WTC11 (cell line): ENCODE results near the gene PNLIP. TPM values are rescaled to one million over a fixed set of nuclear protein-coding genes. Genes with fewer than 3 reads are reported as not detected.

Source experiments
- ATAC-seq: fragments of 200-7000 bp; cut with Tn5 transposase; 2 replicates; pipeline ENCODE4 v1.10.0; 2021; ENCODE audit warnings: mild to moderate bottlenecking, moderate library complexity
- CTCF ChIA-PET: fragments of 300-600 bp; sonication (Branson Sonifier 250); formaldehyde crosslinking; loops from one replicate; lab custom pipeline; 2021; ENCODE audit warnings: antibody characterized with exemption; lab: Charles Lee
- POLR2A ChIA-PET: fragments of 350-600 bp; sonication (Branson Sonifier 250); formaldehyde crosslinking; loops from one replicate; lab custom pipeline; 2021; ENCODE audit warnings: antibody characterized with exemption; lab: Charles Lee
- DNase-seq: peaks from one replicate; pipeline ENCODE4 v3.0.0; 2021; ENCODE audit warnings: low spot score
- H3K27ac Mint-ChIP-seq: 2 replicates; pipeline ENCODE4 v1.8.0; 2021; ENCODE audit warnings: mixed read lengths
- H3K27me3 Mint-ChIP-seq: 2 replicates; pipeline ENCODE4 v1.8.0; 2021; ENCODE audit warnings: low read depth, mild to moderate bottlenecking, moderate library complexity, mixed read lengths
- H3K36me3 Mint-ChIP-seq: 2 replicates; pipeline ENCODE4 v1.8.0; 2021; ENCODE audit warnings: mixed read lengths
- H3K4me1 Mint-ChIP-seq: 2 replicates; pipeline ENCODE4 v1.8.0; 2022; ENCODE audit warnings: mixed read lengths
- H3K4me3 Mint-ChIP-seq: 2 replicates; pipeline ENCODE4 v1.8.0; 2021; ENCODE audit warnings: mild to moderate bottlenecking, moderate library complexity, mixed read lengths
- H3K9me3 Mint-ChIP-seq: 2 replicates; pipeline ENCODE4 v1.8.0; 2021; ENCODE audit warnings: mixed read lengths
- ATF1 ChIP-seq: sonication (generic); formaldehyde crosslinking; IDR thresholded peaks from 2 replicates; pipeline ENCODE4 v1.8.1; 2023; ENCODE audit warnings: mild to moderate bottlenecking, moderate library complexity, missing genetic modification reagents
- ATF2 ChIP-seq: sonication (generic); formaldehyde crosslinking; IDR thresholded peaks from 2 replicates; pipeline ENCODE4 v1.8.1; 2022; ENCODE audit warnings: low read depth, missing genetic modification reagents, borderline replicate concordance
- CTCF ChIP-seq: fragments of 200-600 bp; IDR thresholded peaks from 2 replicates; pipeline ENCODE4 v1.8.0; 2022; ENCODE audit warnings: antibody characterized with exemption
- ERG ChIP-seq: fragments of 250-450 bp; sonication (Bioruptor Pico); IDR thresholded peaks from 2 replicates; pipeline ENCODE4 v1.8.0; 2021; ENCODE audit warnings: mild to moderate bottlenecking
- FOXP1 ChIP-seq: sonication (generic); formaldehyde crosslinking; IDR thresholded peaks from 2 replicates; pipeline ENCODE4 v1.8.0; 2022; ENCODE audit warnings: missing genetic modification reagents, mild to moderate bottlenecking, moderate library complexity, borderline replicate concordance
- FOXP4 ChIP-seq: sonication (generic); formaldehyde crosslinking; IDR thresholded peaks from 2 replicates; pipeline ENCODE4 v1.8.0; 2022; ENCODE audit warnings: mild to moderate bottlenecking, missing genetic modification reagents
- GTF2I ChIP-seq: fragments of 250-450 bp; sonication (Bioruptor Pico); conservative IDR thresholded peaks from 2 replicates; pipeline ENCODE4 v1.4.0; 2021; ENCODE audit warnings: mild to moderate bottlenecking
- TEAD1 ChIP-seq: sonication (generic); formaldehyde crosslinking; IDR thresholded peaks from 2 replicates; pipeline ENCODE4 v1.8.0; 2022; ENCODE audit warnings: mild to moderate bottlenecking, missing genetic modification reagents
- TEAD4 ChIP-seq: sonication (generic); formaldehyde crosslinking; IDR thresholded peaks from 2 replicates; pipeline ENCODE4 v1.8.0; 2022; ENCODE audit warnings: mild to moderate bottlenecking, missing genetic modification reagents
- ZNF232 ChIP-seq: sonication (generic); formaldehyde crosslinking; IDR thresholded peaks from 2 replicates; pipeline ENCODE4 v1.8.0; 2022; ENCODE audit warnings: mild to moderate bottlenecking, missing genetic modification reagents
- ZNF416 ChIP-seq: fragments of 250-450 bp; sonication (Bioruptor Pico); IDR thresholded peaks from 2 replicates; pipeline ENCODE4 v1.9.0; 2021; ENCODE audit warnings: mild to moderate bottlenecking, inconsistent platforms
- ZNF512 ChIP-seq: sonication (generic); formaldehyde crosslinking; IDR thresholded peaks from 2 replicates; pipeline ENCODE4 v1.8.1; 2022; ENCODE audit warnings: missing genetic modification reagents, borderline replicate concordance
- ZSCAN18 ChIP-seq: fragments of 250-450 bp; sonication (Bioruptor Pico); IDR thresholded peaks from 2 replicates; pipeline ENCODE4 v2.1.2; 2022; ENCODE audit warnings: mild to moderate bottlenecking, moderate library complexity
- total RNA-seq: library from RNA; stranded (reverse); gene quantifications from 3 replicates; pipeline ENCODE4 v1.2.3, GENCODE V29; 2021

PNLIP gene
- total RNA-seq, 1 experiment from 2014 or later, result 1.6 TPM

- TF ChIP-seq ZNF232 (no peak), ATF1 (no peak), FOXP4 (CRISPR knock-in tag) (no peak), ATF2 (no peak), ZNF512 (CRISPR knock-in tag) (no peak), FOXP1 (CRISPR knock-in tag) (no peak), ERG (CRISPR knock-in tag) (no peak), TEAD1 (no peak), CTCF (peak; percentile 82)
- TF ChIP-seq, all 79 proteins: peak for 1
- peaks cover 5% of the 10 kb centered on the region for H3K4me1 Mint-ChIP-seq
- CTCF ChIA-PET, result interaction anchor here (0.6 to 1.4 kb wide), 5 partner anchors 24 to 653 kb away, joined by 3 to 6 read pairs (median 3); partner anchors contain the start of gene PNLIP
- no peaks in the 10 kb centered on the region for H3K9me3 Mint-ChIP-seq
- H3K27me3 Mint-ChIP-seq, result no peaks in the 10 kb centered on the region; the same call in 1 of the 2 replicates
- DNase-seq (peak; percentile 30), ATAC-seq (no peak; the same call in 1 of the 2 replicates)
- no peak overlapping the region for H3K4me3 Mint-ChIP-seq
- POLR2A ChIA-PET, result no interaction called here
- H3K36me3 Mint-ChIP-seq, result no peaks in the 10 kb centered on the region
- no peak overlapping the region for H3K27ac Mint-ChIP-seq
Observed at GRCh38 chr10:116521424-116522290, 24.1 kb upstream of the PNLIP start.

GRCh38 chr10:116522803-116523381, 22.8 kb upstream of the PNLIP start:
- no peak overlapping the region for H3K27ac Mint-ChIP-seq
- TF ChIP-seq ZSCAN18 (CRISPR knock-in tag), result no peak
- no peak for TF ChIP-seq TEAD4 (CRISPR knock-in tag)
- TF ChIP-seq ZNF416 (CRISPR knock-in tag), result no peak
- no peak for TF ChIP-seq GTF2I (CRISPR knock-in tag)
- TF ChIP-seq ERG (CRISPR knock-in tag), result no peak
- DNase-seq (no peak), ATAC-seq (no peak)
- H3K4me3 Mint-ChIP-seq, result no peak overlapping the region
- ChIA-PET CTCF (interaction anchor here (1.4 kb wide), 2 partner anchors 23 to 52 kb away, joined by 3 to 4 read pairs; partner anchors contain the start of gene PNLIP), POLR2A (no interaction called here)
- H3K9me3 Mint-ChIP-seq, result no peaks in the 10 kb centered on the region
- no peaks in the 10 kb centered on the region; the same call in 1 of the 2 replicates for H3K27me3 Mint-ChIP-seq
- H3K36me3 Mint-ChIP-seq, result no peaks in the 10 kb centered on the region
- H3K4me1 Mint-ChIP-seq, result peaks cover 5% of the 10 kb centered on the region
